ENCODE data around the gene GPC3. TPM values are rescaled to one million over a fixed set of nuclear protein-coding genes. Genes with fewer than 3 reads are reported as not detected.

GPC3 gene
- polyA plus RNA-seq, 3 donors: not detected

DNA sequence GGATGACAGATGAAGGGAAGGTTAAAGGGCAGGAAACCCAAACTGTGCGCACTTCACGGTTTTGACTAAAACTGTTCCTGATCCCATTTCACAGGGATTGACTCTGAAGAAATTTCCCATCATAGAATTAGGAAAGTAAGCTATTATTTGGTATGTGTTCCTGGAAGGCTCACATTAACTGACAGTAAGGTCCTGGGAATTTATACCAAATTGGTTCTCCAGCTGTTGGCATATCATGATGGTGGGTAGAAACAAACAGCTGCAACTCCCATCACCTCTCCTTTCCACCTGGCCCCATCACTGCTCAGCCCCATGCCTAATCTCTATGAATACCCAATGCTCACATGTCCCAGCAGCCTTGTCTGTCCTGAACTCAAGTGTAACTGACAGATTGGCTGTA lies 121.2 kb downstream of the GPC3 start:
- Histone ChIP-seq H4K20me1 (ENCODE audit: insufficient read depth, low read length) (no peaks in the 10 kb centered on the region), H3K9ac (ENCODE audit: insufficient read depth, low read length, poor library complexity, severe bottlenecking) (no peak overlapping the region), H3K36me3 (replicated peaks in 1 of 2; ENCODE audit: control insufficient read depth in 1 of 2, insufficient read depth in 2 of 2, low read length in 2 of 2) (no peaks in the 10 kb centered on the region), H3K27ac (ENCODE audit: low read depth in 1 of 2, low read length in 2 of 2) (no peak overlapping the region), H3K27me3 (ENCODE audit: control insufficient read depth in 2 of 2, insufficient read depth in 2 of 2, low read length in 2 of 2) (peaks cover 0 to 4% of the 10 kb centered on the region in 2 donors), H3K4me3 (replicated peaks in 1 of 3; ENCODE audit: low read depth in 2 of 3, low read length in 3 of 3) (no peak overlapping the region), H3K4me2 (replicated peaks; ENCODE audit: extremely low read depth, low read length, poor library complexity, severe bottlenecking) (no peak overlapping the region), H3K79me2 (ENCODE audit: insufficient read depth, low read length) (no peaks in the 10 kb centered on the region), H3K4me1 (ENCODE audit: control insufficient read depth in 1 of 2, insufficient read depth in 2 of 2, low read length in 2 of 2) (no peaks in the 10 kb centered on the region), H3K9me3 (replicated peaks in 1 of 2; ENCODE audit: control insufficient read depth in 1 of 2, insufficient read depth in 1 of 2, low read length in 2 of 2) (no peaks in the 10 kb centered on the region), H2AFZ (ENCODE audit: insufficient read depth, low read depth, low read length, poor library complexity, severe bottlenecking) (no peak overlapping the region)
- no peak overlapping the region for H3K27ac Mint-ChIP-seq
- no peaks in the 10 kb centered on the region for H3K36me3 Mint-ChIP-seq
- H3K27me3 Mint-ChIP-seq (ENCODE audit: low read depth in 3 of 3): peaks cover 0 to 6% (median 3%) of the 10 kb centered on the region in 3 donors
- H3K4me1 Mint-ChIP-seq: no peaks in the 10 kb centered on the region
- no CpG with 5 or more reads among the region's 2 CpGs for WGBS (ENCODE audit: insufficient coverage)
- H3K9me3 Mint-ChIP-seq: peaks cover 0 to 7% (median 3%) of the 10 kb centered on the region in 7 donors
- intact Hi-C loops (cut with micrococcal nuclease): no loop called here
- no peak for DNase-seq
- H3K4me3 Mint-ChIP-seq: no peak overlapping the region
- TF ChIP-seq, protein P1, sequence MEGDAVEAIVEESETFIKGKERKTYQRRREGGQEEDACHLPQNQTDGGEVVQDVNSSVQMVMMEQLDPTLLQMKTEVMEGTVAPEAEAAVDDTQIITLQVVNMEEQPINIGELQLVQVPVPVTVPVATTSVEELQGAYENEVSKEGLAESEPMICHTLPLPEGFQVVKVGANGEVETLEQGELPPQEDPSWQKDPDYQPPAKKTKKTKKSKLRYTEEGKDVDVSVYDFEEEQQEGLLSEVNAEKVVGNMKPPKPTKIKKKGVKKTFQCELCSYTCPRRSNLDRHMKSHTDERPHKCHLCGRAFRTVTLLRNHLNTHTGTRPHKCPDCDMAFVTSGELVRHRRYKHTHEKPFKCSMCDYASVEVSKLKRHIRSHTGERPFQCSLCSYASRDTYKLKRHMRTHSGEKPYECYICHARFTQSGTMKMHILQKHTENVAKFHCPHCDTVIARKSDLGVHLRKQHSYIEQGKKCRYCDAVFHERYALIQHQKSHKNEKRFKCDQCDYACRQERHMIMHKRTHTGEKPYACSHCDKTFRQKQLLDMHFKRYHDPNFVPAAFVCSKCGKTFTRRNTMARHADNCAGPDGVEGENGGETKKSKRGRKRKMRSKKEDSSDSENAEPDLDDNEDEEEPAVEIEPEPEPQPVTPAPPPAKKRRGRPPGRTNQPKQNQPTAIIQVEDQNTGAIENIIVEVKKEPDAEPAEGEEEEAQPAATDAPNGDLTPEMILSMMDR (IDR thresholded peaks at IDR 0.05): no peak

DNA sequence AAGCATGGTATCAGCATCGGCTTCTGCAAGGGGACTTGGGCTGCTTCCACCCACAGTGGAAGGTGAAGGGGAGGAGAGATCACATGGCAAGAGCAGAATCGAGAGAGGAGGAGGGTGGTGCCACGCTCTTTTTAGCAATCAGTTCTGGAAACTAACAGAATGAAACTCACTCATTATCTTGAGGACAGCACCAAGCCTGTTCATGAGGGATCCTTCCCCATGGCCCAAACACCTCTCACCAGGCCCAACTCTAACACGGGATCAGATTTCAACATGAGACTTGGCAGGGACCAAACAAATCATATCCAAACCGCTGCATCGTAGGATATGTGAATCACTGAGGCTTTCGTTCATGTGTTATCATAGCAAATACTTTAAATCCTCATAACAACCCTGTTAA lies 125.5 kb downstream of the GPC3 start:
- Histone ChIP-seq H3K4me1 (ENCODE audit: control insufficient read depth in 1 of 2, insufficient read depth in 2 of 2, low read length in 2 of 2) (no peaks in the 10 kb centered on the region), H3K27me3 (ENCODE audit: control insufficient read depth in 2 of 2, insufficient read depth in 2 of 2, low read length in 2 of 2) (peaks cover 0 to 4% of the 10 kb centered on the region in 2 donors), H3K4me3 (replicated peaks in 1 of 3; ENCODE audit: low read depth in 2 of 3, low read length in 3 of 3) (no peak overlapping the region), H2AFZ (ENCODE audit: insufficient read depth, low read depth, low read length, poor library complexity, severe bottlenecking) (no peak overlapping the region), H3K9me3 (replicated peaks in 1 of 2; ENCODE audit: control insufficient read depth in 1 of 2, insufficient read depth in 1 of 2, low read length in 2 of 2) (no peaks in the 10 kb centered on the region), H3K79me2 (ENCODE audit: insufficient read depth, low read length) (no peaks in the 10 kb centered on the region), H3K9ac (ENCODE audit: insufficient read depth, low read length, poor library complexity, severe bottlenecking) (no peak overlapping the region), H3K4me2 (replicated peaks; ENCODE audit: extremely low read depth, low read length, poor library complexity, severe bottlenecking) (no peak overlapping the region), H3K27ac (ENCODE audit: low read depth in 1 of 2, low read length in 2 of 2) (no peak overlapping the region), H4K20me1 (ENCODE audit: insufficient read depth, low read length) (no peaks in the 10 kb centered on the region), H3K36me3 (replicated peaks in 1 of 2; ENCODE audit: control insufficient read depth in 1 of 2, insufficient read depth in 2 of 2, low read length in 2 of 2) (no peaks in the 10 kb centered on the region)
- no peaks in the 10 kb centered on the region for H3K36me3 Mint-ChIP-seq
- no peak overlapping the region for H3K4me3 Mint-ChIP-seq
- H3K4me1 Mint-ChIP-seq: no peaks in the 10 kb centered on the region
- TF ChIP-seq, protein P1 (IDR thresholded peaks at IDR 0.05): no peak
- H3K27me3 Mint-ChIP-seq (ENCODE audit: low read depth in 3 of 3): peaks cover 0 to 6% (median 1%) of the 10 kb centered on the region in 3 donors
- DNase-seq: no peak
- intact Hi-C loops (cut with micrococcal nuclease): no loop called here
- peaks cover 0 to 6% (median 3%) of the 10 kb centered on the region in 7 donors for H3K9me3 Mint-ChIP-seq
- no peak overlapping the region for H3K27ac Mint-ChIP-seq
- WGBS (ENCODE audit: insufficient coverage): 100% methylated on average over 1 of the region's 7 CpGs
